Suprapubic skin (tissue), 4 donors: Measurements from ENCODE around the gene CGNL1.

ENCODE experiments used
- EP300 ChIP-seq: sonication (generic); formaldehyde crosslinking; IDR thresholded peaks from one replicate; pipeline ENCODE4 v1.6.1; 2017; ENCODE audit warnings: antibody characterized with exemption
- POLR2A ChIP-seq, 2 donors: fragments of 450-650 bp; IDR thresholded peaks; one replicate each; pipeline ENCODE4 v1.6.1; 2017; ENCODE audit warnings: antibody characterized with exemption in 2 of 2, mild to moderate bottlenecking in 2 of 2, moderate library complexity in 2 of 2
- POLR2AphosphoS5 ChIP-seq, 3 donors: sonication (generic); formaldehyde crosslinking; IDR thresholded peaks; one replicate each; pipeline ENCODE4 v1.6.1; 2017; ENCODE audit warnings: antibody characterized with exemption in 3 of 3
- TF ChIP-seq, protein P1 (sequence below), 2 donors: fragments of 200-600 bp in 1 of 2; fragments of 450-650 bp in 1 of 2; sonication (generic) in 1 of 2; IDR thresholded peaks; one replicate each; pipeline ENCODE4 v1.5.1; 2016 to 2019; ENCODE audit warnings: antibody characterized with exemption in 2 of 2, mild to moderate bottlenecking in 1 of 2, moderate library complexity in 1 of 2

DNA sequence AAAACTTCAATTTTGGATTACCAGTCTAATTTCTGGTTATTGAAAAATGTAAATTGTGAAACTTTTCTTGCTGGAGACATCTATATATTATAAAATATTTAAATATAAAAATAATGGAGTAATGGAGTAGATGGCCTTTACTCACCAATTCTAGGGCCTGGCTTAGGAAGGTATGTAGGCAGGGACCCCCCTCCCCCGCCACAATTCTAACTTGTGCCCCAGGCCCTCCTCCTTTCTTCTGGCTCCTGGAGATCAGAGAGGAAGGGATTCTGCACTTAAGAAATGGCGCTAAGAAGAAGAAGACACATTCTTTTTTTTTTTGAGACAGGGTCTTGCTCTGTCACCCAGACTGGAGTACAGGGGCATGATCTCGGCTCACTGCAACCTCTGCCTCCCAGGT, 49.5 kb downstream of the CGNL1 start:
- TF ChIP-seq, protein P1, sequence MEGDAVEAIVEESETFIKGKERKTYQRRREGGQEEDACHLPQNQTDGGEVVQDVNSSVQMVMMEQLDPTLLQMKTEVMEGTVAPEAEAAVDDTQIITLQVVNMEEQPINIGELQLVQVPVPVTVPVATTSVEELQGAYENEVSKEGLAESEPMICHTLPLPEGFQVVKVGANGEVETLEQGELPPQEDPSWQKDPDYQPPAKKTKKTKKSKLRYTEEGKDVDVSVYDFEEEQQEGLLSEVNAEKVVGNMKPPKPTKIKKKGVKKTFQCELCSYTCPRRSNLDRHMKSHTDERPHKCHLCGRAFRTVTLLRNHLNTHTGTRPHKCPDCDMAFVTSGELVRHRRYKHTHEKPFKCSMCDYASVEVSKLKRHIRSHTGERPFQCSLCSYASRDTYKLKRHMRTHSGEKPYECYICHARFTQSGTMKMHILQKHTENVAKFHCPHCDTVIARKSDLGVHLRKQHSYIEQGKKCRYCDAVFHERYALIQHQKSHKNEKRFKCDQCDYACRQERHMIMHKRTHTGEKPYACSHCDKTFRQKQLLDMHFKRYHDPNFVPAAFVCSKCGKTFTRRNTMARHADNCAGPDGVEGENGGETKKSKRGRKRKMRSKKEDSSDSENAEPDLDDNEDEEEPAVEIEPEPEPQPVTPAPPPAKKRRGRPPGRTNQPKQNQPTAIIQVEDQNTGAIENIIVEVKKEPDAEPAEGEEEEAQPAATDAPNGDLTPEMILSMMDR (IDR thresholded peaks at IDR 0.05), result no peak
- no peak for TF ChIP-seq POLR2A (IDR thresholded peaks at IDR 0.05)
- no peak for TF ChIP-seq POLR2AphosphoS5 (IDR thresholded peaks at IDR 0.05)
- no peak for TF ChIP-seq EP300
